HG02623 (cell line): Measurements from ENCODE around the gene KIF25.

Experiments used
- ATAC-seq: cut with Tn5 transposase; IDR thresholded peaks from one replicate; pipeline ENCODE4 v1.9.1; 2021; ENCODE audit warnings: moderate library complexity; ENCODE audit not compliant: unreplicated experiment

KIF25 gene

GRCh38 chr6:167997642-167998041 lies at the start of gene KIF25:
Gene KIF25, plus strand, starts transcription at chr6:167997671. Its CDS starts 31,915 bp downstream, at chr6:168029586.
- ATAC-seq, result no peak

- no peak for ATAC-seq
Measured at GRCh38 chr6:167947716-167948115, 49.8 kb upstream of the KIF25 start.

GRCh38 chr6:167948716-167949115 lies 48.8 kb upstream of the KIF25 start:
- ATAC-seq, result no peak

- ATAC-seq, result no peak
Measured at GRCh38 chr6:167949121-167949684, 48.3 kb upstream of the KIF25 start.

- no peak for ATAC-seq
Measured at GRCh38 chr6:167951781-167952511, 45.5 kb upstream of the KIF25 start.

- no peak for ATAC-seq
Measured at GRCh38 chr6:167952512-167952859, 45.0 kb upstream of the KIF25 start.

- no peak for ATAC-seq
Measured at GRCh38 chr6:167953551-167953950, 43.9 kb upstream of the KIF25 start.

GRCh38 chr6:167954151-167954550 lies 43.3 kb upstream of the KIF25 start:
- ATAC-seq, result no peak

- no peak for ATAC-seq
Measured at GRCh38 chr6:167956491-167956890, 41.0 kb upstream of the KIF25 start.

- no peak for ATAC-seq
Measured at GRCh38 chr6:167956983-167957492, 40.4 kb upstream of the KIF25 start.

- ATAC-seq, result no peak
Measured at GRCh38 chr6:167957626-167958025, 39.8 kb upstream of the KIF25 start.

- ATAC-seq, result no peak
Measured at GRCh38 chr6:167960579-167960978, 36.9 kb upstream of the KIF25 start.

- no peak for ATAC-seq
Measured at GRCh38 chr6:167962711-167963110, 34.8 kb upstream of the KIF25 start.

GRCh38 chr6:167963589-167964057 lies 33.8 kb upstream of the KIF25 start:
- ATAC-seq, result no peak

- ATAC-seq, result no peak
Measured at GRCh38 chr6:167965592-167966539, 31.6 kb upstream of the KIF25 start.

- ATAC-seq, result no peak
Measured at GRCh38 chr6:167966540-167966905, 30.9 kb upstream of the KIF25 start.

GRCh38 chr6:167968091-167968490 lies 29.4 kb upstream of the KIF25 start:
- ATAC-seq, result no peak

- ATAC-seq, result no peak
Measured at GRCh38 chr6:167970230-167970629, 27.2 kb upstream of the KIF25 start.

- no peak for ATAC-seq
Measured at GRCh38 chr6:167972193-167972592, 25.3 kb upstream of the KIF25 start.

- no peak for ATAC-seq
Measured at GRCh38 chr6:167973148-167973885, 24.2 kb upstream of the KIF25 start.
